Activated CD4-positive, alpha-beta T cell treated with anti-CD3 and anti-CD28 coated beads, Interleukin-2, amount 10 ng/mL, durations not matched to agents 7 days and 5 days (primary cell): ENCODE measurements around the gene SMS. TPM values are rescaled to one million over a fixed set of nuclear protein-coding genes. Genes with fewer than 3 reads are reported as not detected.

ENCODE experiments used
- CTCF ChIA-PET: fragments of 350-600 bp; sonication (Branson Sonifier 250); formaldehyde crosslinking; loops from one replicate; lab custom pipeline; 2021; ENCODE audit warnings: antibody characterized with exemption; lab: Charles Lee
- POLR2A ChIA-PET: fragments of 350-600 bp; sonication (Branson Sonifier 250); formaldehyde crosslinking; loops from one replicate; lab custom pipeline; 2021; ENCODE audit warnings: antibody characterized with exemption; lab: Charles Lee
- DNase-seq: peaks from one replicate; pipeline ENCODE4 v3.0.0-alpha.2; 2020
- H3K27ac Mint-ChIP-seq: one replicate; pipeline ENCODE4 v1.8.0; 2021; ENCODE audit warnings: mild to moderate bottlenecking, moderate library complexity, mixed read lengths
- H3K27me3 Mint-ChIP-seq: one replicate; pipeline ENCODE4 v1.8.0; 2021; ENCODE audit warnings: mixed read lengths
- H3K36me3 Mint-ChIP-seq: one replicate; pipeline ENCODE4 v1.8.0; 2021; ENCODE audit warnings: low read depth, mixed read lengths
- H3K4me1 Mint-ChIP-seq: one replicate; pipeline ENCODE4 v1.8.0; 2021; ENCODE audit warnings: mixed read lengths
- H3K4me3 Mint-ChIP-seq: one replicate; pipeline ENCODE4 v1.8.0; 2021; ENCODE audit warnings: mild to moderate bottlenecking, moderate library complexity, mixed read lengths
- H3K9me3 Mint-ChIP-seq: one replicate; pipeline ENCODE4 v1.8.0; 2021; ENCODE audit warnings: mixed read lengths
- total RNA-seq, 2 experiments: library from RNA; stranded (reverse); gene quantifications; one replicate each; pipeline ENCODE4 v1.2.3, GENCODE V29; 2021

Gene SMS
- total RNA-seq = 10 to 100 TPM; 55.4 to 60.8 TPM

DNA sequence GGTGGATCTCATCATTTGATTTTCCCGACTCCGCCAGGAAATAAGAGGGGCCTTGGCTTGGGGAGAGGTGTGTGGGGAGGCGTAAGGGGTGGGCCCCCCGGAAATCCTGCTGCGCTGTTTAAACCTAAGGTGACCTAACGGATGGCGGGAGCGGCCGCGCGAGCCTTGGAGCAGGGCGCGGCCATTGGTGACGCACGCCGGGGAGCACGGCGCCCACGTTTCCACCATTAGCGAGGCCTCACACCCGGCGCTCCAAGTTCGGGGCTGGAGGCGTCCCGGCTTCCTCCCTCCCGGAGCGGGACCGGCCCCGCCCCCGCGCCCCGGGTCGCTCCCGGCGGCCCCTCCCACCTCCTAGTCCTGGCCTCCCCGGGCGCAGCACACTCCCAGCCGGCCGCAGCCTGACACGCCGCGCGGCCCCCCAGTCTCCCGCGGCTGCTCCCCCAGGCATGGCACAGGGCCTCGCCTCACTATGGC lies at the start of gene SMS:
TSS of gene SMS (plus strand) at position 354 of the 474 bp plus-strand sequence. CDS start at position 470, 116 bp downstream.
- DNase-seq = peak; percentile 33
- Mint-ChIP-seq H3K4me3 (peak within 1 kb of the TSS; percentile 82), H3K36me3 (peaks cover 11% of the 10 kb centered on the region), H3K27ac (peak within 1 kb of the TSS; percentile 85), H3K27me3 (no peaks in the 10 kb centered on the region), H3K4me1 (peaks cover 32% of the 10 kb centered on the region), H3K9me3 (no peaks in the 10 kb centered on the region)
- CTCF ChIA-PET = no interaction called here
- POLR2A ChIA-PET = no interaction called here

DNA sequence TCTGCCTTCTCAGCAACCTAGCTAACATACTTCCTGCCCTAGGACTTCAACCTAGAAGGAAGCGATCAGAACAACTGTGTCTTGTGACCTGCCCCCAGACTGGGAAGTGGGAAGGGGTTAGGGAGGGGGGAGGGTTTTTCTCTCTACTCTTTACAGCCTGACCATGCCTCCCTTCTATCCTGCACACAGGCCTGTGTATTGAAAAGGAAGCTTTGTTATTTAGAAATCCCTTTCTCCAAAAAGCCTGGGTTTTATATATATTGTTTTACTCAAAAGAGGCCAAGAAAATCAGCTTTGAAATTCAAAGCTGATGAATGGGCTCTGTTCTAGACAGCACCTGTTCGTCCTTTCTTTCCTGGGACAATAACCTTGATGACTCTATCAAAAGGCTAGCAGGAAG lies 35.2 kb upstream of the SMS start:
- DNase-seq = no peak
- no peaks in the 10 kb centered on the region for H3K4me1 Mint-ChIP-seq
- POLR2A ChIA-PET = no interaction called here
- CTCF ChIA-PET = no interaction called here
- no peak overlapping the region for H3K4me3 Mint-ChIP-seq
- H3K36me3 Mint-ChIP-seq = no peaks in the 10 kb centered on the region
- no peaks in the 10 kb centered on the region for H3K9me3 Mint-ChIP-seq
- H3K27ac Mint-ChIP-seq = no peak overlapping the region
- no peaks in the 10 kb centered on the region for H3K27me3 Mint-ChIP-seq

DNA sequence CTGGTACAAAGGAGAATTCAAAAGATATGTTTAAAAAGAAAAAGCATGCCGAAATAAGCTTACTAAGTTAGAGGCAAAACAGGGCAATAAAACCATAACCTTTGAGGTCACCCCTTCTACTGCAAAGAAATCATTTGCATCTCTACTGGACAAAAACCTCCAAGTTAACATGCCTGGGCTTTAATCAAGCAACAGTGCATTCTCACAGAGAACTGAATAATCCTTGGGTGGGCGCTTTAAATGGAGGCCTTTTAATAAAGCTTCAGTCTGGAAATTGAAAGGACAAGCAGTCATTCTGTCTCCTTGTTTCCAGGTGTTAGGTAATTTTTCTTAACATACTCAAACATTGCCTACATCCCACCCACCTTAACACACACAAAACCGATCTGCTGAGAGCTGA lies 34.6 kb upstream of the SMS start:
- no peak overlapping the region for H3K4me3 Mint-ChIP-seq
- no peak for DNase-seq
- no peaks in the 10 kb centered on the region for H3K36me3 Mint-ChIP-seq
- POLR2A ChIA-PET = no interaction called here
- no peaks in the 10 kb centered on the region for H3K27me3 Mint-ChIP-seq
- no peak overlapping the region for H3K27ac Mint-ChIP-seq
- CTCF ChIA-PET = no interaction called here
- no peaks in the 10 kb centered on the region for H3K9me3 Mint-ChIP-seq
- no peaks in the 10 kb centered on the region for H3K4me1 Mint-ChIP-seq

DNA sequence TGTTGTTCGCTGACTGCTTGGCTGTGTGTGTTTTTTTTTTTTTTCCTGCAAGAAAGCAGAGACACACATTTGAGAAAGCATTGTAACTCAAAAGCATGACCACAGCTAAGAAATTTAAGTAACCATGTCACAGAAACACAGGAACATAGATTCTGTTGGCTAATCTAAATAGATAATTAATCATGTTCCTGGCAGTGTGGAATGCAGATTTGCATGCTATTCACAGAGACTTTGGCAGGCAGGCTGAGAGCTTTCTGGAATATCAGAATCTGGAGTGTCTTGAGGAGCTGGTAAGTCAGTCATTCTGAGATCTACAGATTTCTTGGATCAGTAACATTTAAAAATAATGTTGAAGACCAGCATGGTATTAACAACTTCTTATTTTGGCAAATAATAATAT lies 33.2 kb upstream of the SMS start:
- Mint-ChIP-seq H3K9me3 (no peaks in the 10 kb centered on the region), H3K4me1 (no peaks in the 10 kb centered on the region), H3K27me3 (no peaks in the 10 kb centered on the region), H3K4me3 (no peak overlapping the region), H3K36me3 (no peaks in the 10 kb centered on the region), H3K27ac (no peak overlapping the region)
- CTCF ChIA-PET = no interaction called here
- POLR2A ChIA-PET = no interaction called here
- DNase-seq = no peak

DNA sequence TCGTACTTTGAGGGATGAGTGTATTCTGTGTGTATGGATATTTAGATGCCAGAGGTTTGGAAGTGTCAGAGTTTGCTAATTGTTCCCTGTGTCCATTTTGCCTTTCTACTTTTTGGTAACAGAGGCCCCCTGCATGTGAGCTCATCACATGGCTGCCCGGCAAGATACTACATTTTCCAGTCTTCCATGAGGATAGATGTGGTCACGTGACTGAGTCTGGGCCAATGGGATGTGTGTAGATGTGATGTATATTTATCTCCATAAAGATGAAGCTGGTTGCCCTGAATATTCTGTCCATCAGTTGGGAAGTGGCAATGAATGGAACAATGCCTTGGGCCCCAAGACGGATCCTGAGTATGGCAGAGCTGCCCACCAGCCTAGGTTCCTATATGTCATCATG lies 29.0 kb upstream of the SMS start:
- ChIA-PET CTCF (no interaction called here), POLR2A (no interaction called here)
- H3K27ac Mint-ChIP-seq = no peak overlapping the region
- no peak overlapping the region for H3K4me3 Mint-ChIP-seq
- no peaks in the 10 kb centered on the region for H3K4me1 Mint-ChIP-seq
- H3K27me3 Mint-ChIP-seq = no peaks in the 10 kb centered on the region
- H3K36me3 Mint-ChIP-seq = no peaks in the 10 kb centered on the region
- no peak for DNase-seq
- no peaks in the 10 kb centered on the region for H3K9me3 Mint-ChIP-seq

DNA sequence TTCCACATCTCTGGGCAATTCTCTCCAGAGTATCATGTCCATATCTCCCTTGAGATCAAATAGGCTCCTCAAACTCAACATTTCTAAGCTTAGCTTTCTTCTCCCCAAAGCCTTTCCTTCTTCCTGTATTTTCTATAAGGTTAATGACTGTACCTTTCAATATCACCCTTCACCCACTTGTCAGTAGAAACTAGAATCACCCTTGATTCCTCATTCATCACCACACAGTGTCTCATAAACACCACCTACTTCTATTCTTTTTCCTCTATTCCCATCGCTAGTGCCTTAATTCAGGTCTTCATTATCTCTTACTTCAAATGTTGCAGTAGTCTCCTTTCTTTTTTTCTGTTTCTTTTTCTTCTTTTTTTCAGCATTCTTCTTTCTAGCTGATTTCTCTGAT lies 28.3 kb upstream of the SMS start:
- Mint-ChIP-seq H3K27ac (no peak overlapping the region), H3K4me1 (no peaks in the 10 kb centered on the region), H3K9me3 (no peaks in the 10 kb centered on the region), H3K36me3 (no peaks in the 10 kb centered on the region), H3K4me3 (no peak overlapping the region), H3K27me3 (no peaks in the 10 kb centered on the region)
- ChIA-PET CTCF (no interaction called here), POLR2A (no interaction called here)
- no peak for DNase-seq

DNA sequence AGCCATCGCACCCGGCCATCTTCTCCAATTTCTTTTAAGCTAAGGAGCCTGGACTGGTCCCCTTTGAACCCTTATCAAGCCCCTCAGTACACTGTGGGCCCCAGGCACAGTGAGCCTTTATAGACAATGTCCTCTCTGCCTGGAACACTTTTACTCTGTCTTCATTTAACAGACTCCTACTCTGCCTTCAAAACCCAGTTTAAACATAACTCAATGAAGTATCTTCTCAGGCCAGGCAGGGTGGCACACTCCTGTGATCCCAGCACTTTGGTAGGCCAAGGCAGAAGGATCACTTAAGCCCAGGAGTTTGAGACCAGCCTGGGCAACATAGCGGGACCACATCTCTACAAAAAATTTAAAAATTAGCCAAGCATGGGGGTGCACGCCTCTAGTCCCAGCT lies 27.5 kb upstream of the SMS start:
- no peaks in the 10 kb centered on the region for H3K4me1 Mint-ChIP-seq
- H3K9me3 Mint-ChIP-seq = no peaks in the 10 kb centered on the region
- no peaks in the 10 kb centered on the region for H3K27me3 Mint-ChIP-seq
- DNase-seq = no peak
- POLR2A ChIA-PET = no interaction called here
- no peak overlapping the region for H3K27ac Mint-ChIP-seq
- no peak overlapping the region for H3K4me3 Mint-ChIP-seq
- CTCF ChIA-PET = no interaction called here
- no peaks in the 10 kb centered on the region for H3K36me3 Mint-ChIP-seq

DNA sequence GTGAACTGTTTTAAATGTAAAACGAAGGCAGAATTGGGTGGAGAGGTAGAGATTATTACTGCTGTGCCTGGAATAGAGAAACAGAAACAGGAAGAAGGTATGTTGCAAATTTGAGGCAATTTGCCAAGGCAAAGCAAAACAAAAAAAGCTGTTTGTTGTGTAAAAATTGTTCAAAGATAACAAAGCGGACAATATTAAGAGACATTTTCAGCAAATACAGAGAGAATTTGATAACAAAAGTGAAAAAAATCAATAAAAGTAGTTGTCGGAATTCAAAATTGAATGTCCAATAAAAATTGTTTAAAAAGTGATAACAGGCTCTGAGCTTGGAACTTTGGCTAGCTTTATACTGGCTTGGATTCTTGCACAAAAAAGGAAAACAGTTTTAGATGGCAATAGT lies 14.4 kb upstream of the SMS start:
- Mint-ChIP-seq H3K4me1 (peaks cover 23% of the 10 kb centered on the region), H3K36me3 (peaks cover 10% of the 10 kb centered on the region), H3K9me3 (peaks cover 2% of the 10 kb centered on the region), H3K27ac (no peak overlapping the region), H3K4me3 (no peak overlapping the region), H3K27me3 (no peaks in the 10 kb centered on the region)
- CTCF ChIA-PET = no interaction called here
- DNase-seq = no peak
- POLR2A ChIA-PET = no interaction called here

DNA sequence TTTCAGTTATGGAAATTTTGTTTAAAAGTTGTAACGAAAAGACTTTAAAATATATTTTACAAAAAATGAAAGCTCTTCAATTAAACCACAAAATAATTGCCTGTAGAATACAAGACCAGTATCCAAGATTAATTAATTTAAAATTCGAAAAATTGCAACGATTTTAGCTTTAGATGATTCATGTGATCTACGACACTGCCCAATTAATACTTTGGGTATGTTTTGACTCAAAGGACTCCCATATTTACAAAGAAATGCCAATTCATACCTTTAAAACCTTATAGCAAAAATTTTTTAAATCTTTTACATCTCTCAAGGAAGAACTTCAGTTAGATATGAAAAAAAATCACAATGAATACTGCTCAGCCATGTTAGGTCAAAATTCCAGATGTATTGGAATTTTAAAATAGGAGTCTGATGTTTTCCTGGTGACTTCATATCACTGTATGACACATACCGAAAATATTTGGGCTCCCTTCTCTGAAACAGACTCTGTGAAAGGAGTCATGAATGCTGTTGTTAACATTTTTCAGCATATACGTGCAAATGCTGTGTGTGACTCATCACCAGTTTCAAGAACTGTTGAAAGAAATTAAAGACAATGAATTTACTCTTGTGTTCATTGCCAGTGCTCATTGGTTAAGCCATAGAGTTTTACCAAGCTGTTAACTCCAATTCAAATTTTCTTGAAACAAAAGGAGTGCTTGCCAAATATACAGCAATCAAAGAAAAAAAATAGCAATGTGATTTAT lies 13.8 kb upstream of the SMS start:
- no peak for DNase-seq
- no peak overlapping the region for H3K27ac Mint-ChIP-seq
- CTCF ChIA-PET = interaction anchor here (0.6 kb wide), 1 partner anchor 12 kb away, joined by 3 read pairs; no protein-coding TSS in a partner anchor

DNA sequence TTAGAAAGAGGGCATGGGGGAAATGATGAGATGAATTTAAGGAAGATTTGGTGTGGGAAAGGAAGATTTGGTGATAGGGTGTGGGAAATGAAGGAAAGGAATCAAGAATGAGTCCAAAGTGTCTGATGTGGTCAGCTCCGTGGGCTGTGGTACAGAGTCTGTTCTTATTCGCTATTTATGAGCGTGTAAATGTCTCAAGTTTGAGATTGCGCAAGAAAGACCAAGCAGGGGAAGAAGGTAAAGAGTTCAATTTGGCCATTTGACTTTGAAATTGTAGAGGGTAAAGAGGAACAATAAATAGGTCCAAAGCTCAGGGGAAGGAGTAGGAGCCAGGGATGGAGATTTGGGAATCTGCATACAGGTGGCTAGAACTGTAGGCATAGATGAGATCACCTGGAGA lies 11.3 kb upstream of the SMS start:
- H3K9me3 Mint-ChIP-seq = peaks cover 2% of the 10 kb centered on the region
- no peaks in the 10 kb centered on the region for H3K27me3 Mint-ChIP-seq
- peaks cover 10% of the 10 kb centered on the region for H3K36me3 Mint-ChIP-seq
- DNase-seq = no peak
- H3K4me1 Mint-ChIP-seq = peaks cover 27% of the 10 kb centered on the region
- no peak overlapping the region for H3K4me3 Mint-ChIP-seq
- no peak overlapping the region for H3K27ac Mint-ChIP-seq
- ChIA-PET CTCF (interaction anchor here (1.1 to 1.3 kb wide), 2 partner anchors 16 to 44 kb away, joined by 3 to 6 read pairs; no protein-coding TSS in a partner anchor), POLR2A (no interaction called here)

More for the DNA sequence above, 13.8 kb upstream of the SMS start:
- no peak overlapping the region for H3K4me3 Mint-ChIP-seq
- peaks cover 10% of the 10 kb centered on the region for H3K36me3 Mint-ChIP-seq
- peaks cover 23% of the 10 kb centered on the region for H3K4me1 Mint-ChIP-seq
- peaks cover 2% of the 10 kb centered on the region for H3K9me3 Mint-ChIP-seq
- H3K27me3 Mint-ChIP-seq = no peaks in the 10 kb centered on the region
- POLR2A ChIA-PET = interaction anchor here (0.6 kb wide), 1 partner anchor 241 kb away, joined by 4 read pairs; no protein-coding TSS in a partner anchor

DNA sequence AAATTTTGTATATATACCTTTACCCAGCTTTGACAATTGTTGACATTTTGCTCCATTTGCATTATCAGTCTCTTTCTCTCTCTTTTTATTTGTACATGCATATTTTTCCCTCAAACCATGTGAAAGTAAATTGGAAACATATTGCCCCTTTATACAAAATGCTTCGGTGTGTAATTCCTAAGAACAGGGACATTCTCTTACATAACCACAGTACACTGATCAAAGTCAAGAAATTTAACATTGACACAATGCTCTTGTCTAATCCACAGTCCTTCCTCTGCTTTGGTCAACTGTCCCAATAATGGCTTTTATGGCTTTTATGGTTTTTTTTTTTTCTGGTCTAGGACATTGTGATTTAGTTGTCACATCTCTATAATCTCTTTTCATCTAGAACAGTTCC lies 9.5 kb upstream of the SMS start:
- no peak for DNase-seq
- Mint-ChIP-seq H3K9me3 (peaks cover 2% of the 10 kb centered on the region), H3K4me1 (peaks cover 27% of the 10 kb centered on the region), H3K27me3 (no peaks in the 10 kb centered on the region), H3K27ac (no peak overlapping the region), H3K4me3 (no peak overlapping the region), H3K36me3 (peaks cover 10% of the 10 kb centered on the region)
- CTCF ChIA-PET = interaction anchor here (1.0 kb wide), 1 partner anchor 40 kb away, joined by 3 read pairs; no protein-coding TSS in a partner anchor
- POLR2A ChIA-PET = no interaction called here

DNA sequence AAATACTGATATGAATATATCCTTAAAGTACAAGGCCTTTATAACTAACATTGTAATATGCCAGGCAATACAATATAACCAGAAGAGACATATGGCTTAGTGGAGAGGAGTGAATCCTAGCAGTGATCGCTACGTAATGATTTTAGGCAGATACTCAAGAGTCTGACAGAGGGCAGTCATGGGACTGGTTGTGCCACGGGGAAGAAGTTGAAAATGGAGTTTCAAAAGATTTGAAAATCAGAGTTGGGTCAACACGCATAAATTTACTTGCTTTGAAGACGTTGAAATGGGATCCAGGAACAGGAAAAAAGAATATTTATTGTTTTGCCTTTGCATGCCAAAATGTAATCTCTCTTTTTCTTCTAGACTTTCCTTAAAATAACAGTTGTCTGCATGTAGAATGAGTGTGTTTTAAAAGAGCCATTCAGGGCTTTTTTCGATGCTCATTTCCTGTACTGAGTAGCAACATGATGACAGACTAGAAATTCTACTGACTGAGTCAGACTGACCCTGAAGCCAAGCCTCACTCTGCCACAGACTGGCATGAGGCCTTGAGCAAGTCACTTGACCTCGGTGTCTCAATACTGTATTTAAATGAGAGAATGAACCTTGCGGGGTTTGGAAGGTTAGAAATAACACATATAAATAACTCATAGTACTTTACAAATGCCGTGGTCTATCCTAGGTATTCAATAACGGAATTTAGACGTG lies 8.1 kb upstream of the SMS start:
- Mint-ChIP-seq H3K27ac (no peak overlapping the region), H3K9me3 (peaks cover 2% of the 10 kb centered on the region), H3K27me3 (no peaks in the 10 kb centered on the region), H3K36me3 (peaks cover 10% of the 10 kb centered on the region), H3K4me3 (no peak overlapping the region), H3K4me1 (peaks cover 19% of the 10 kb centered on the region)
- ChIA-PET CTCF (interaction anchor here (0.5 kb wide), 1 partner anchor 158 kb away, joined by 3 read pairs; no protein-coding TSS in a partner anchor), POLR2A (no interaction called here)
- DNase-seq = no peak

DNA sequence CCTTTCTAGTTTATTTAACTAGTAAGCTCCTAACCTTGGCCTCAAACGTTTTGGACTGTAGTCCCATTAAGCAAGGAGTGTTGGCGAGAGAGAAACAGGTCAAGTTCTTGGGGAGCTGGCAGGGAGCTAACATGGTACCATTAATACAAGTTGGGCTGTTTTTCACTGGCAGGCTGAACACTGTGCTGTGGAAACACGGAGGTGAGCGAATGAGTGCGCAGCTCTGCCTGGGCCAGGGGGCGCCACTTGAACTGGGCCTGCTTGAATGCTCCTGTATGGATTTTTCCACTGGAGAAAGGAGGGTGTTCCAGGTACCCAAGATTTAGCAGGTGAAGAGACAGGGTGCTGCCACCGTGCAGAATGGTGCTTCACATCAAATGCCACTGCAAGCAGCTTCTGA lies 7.4 kb upstream of the SMS start:
- Mint-ChIP-seq H3K9me3 (peaks cover 2% of the 10 kb centered on the region), H3K27me3 (no peaks in the 10 kb centered on the region), H3K36me3 (peaks cover 10% of the 10 kb centered on the region), H3K4me1 (peaks cover 19% of the 10 kb centered on the region), H3K27ac (no peak overlapping the region), H3K4me3 (no peak overlapping the region)
- POLR2A ChIA-PET = no interaction called here
- CTCF ChIA-PET = interaction anchor here (0.5 kb wide), 1 partner anchor 159 kb away, joined by 3 read pairs; no protein-coding TSS in a partner anchor
- no peak for DNase-seq
